ENCODE data around the gene VPS8.

Gene VPS8

GRCh38 chr3:185089751-185090150 lies 277.8 kb downstream of the VPS8 start:
- DNase-seq (ENCODE audit: low read depth in 2 of 2) = no peak

GRCh38 chr3:185090811-185091210 lies 278.8 kb downstream of the VPS8 start:
- DNase-seq (ENCODE audit: low read depth in 2 of 2) = no peak

DNA sequence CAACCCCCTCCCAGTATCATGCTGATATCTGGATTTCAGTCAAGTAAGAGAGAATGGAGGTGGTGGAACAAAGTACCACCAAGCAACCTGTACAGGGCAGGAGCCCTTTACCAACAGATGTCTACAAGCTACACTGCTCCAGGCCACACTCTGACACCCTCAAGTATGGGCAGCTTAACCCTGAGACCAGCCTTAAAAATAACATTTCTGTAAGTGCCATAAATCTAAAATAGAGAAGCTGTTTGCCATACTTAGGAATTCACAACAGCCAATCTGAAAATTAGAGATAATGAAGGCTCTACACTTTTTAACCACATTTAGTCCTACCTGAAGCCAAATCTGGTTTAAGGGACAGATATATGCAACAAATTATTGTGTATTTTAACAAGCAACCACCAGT lies 281.1 kb downstream of the VPS8 start:
- no peak for DNase-seq (ENCODE audit: low read depth in 2 of 2)

DNA sequence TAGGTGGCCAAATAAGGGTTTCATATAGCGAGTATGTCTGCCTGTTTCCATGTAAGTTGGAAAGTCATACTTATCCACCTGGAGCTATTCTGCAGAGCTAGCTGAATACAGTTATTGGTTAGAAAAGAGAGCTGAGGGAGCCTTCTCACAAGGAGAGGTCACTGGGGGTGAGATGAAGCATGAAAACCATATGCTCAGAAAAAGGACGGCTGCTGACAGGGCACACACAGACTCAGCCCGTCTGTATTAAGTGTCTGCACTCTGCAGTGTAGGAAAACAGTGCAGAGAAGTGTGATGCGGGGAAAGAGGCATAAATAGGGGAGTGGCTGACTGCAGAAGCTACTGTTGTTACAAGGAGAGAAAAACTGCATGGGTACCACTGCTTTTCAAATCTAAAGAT lies 282.7 kb downstream of the VPS8 start:
- DNase-seq (ENCODE audit: low read depth in 2 of 2) = no peak
